GM12875 (cell line): ENCODE measurements around the gene KIF1B.
"Not testable (repeated sequence)": the region's sequence is repeated elsewhere in the genome, so short reads cannot be mapped to it uniquely, and the experiment has no call there.

Experiments
- H3K4me3 ChIP-seq: one replicate; pipeline ENCODE4 v1.5.1; 2011; ENCODE audit warnings: low read depth, low read length, control low read depth
- TF ChIP-seq, protein P1 (sequence below): IDR thresholded peaks from 2 replicates; pipeline ENCODE4 v1.5.1; 2011; ENCODE audit warnings: low read depth, mild to moderate bottlenecking, control low read depth, inconsistent platforms, low read length, moderate library complexity, borderline replicate concordance; ENCODE audit not compliant: insufficient read depth

Gene KIF1B

DNA sequence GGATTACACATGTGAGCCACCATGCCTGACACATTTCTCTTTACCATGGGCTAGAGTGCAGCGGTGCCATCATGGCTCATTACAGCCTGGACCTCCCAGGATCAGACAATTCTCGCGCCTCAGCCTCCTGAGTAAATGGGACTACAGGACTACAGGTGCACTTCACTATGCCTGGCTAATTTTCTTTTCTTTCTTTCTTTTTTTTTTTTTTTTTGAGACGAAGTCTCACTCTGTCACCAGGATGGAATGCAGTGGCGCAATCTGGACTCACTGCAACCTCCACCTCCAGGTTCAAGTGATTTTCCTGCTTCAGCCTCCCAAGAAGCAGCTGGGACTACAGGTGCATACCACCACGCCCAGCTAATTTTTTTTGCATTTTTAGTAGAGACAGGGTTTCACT lies 14.8 kb upstream of the KIF1B start:
- TF ChIP-seq, protein P1, sequence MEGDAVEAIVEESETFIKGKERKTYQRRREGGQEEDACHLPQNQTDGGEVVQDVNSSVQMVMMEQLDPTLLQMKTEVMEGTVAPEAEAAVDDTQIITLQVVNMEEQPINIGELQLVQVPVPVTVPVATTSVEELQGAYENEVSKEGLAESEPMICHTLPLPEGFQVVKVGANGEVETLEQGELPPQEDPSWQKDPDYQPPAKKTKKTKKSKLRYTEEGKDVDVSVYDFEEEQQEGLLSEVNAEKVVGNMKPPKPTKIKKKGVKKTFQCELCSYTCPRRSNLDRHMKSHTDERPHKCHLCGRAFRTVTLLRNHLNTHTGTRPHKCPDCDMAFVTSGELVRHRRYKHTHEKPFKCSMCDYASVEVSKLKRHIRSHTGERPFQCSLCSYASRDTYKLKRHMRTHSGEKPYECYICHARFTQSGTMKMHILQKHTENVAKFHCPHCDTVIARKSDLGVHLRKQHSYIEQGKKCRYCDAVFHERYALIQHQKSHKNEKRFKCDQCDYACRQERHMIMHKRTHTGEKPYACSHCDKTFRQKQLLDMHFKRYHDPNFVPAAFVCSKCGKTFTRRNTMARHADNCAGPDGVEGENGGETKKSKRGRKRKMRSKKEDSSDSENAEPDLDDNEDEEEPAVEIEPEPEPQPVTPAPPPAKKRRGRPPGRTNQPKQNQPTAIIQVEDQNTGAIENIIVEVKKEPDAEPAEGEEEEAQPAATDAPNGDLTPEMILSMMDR = no peak
- H3K4me3 ChIP-seq = no peak overlapping the region

DNA sequence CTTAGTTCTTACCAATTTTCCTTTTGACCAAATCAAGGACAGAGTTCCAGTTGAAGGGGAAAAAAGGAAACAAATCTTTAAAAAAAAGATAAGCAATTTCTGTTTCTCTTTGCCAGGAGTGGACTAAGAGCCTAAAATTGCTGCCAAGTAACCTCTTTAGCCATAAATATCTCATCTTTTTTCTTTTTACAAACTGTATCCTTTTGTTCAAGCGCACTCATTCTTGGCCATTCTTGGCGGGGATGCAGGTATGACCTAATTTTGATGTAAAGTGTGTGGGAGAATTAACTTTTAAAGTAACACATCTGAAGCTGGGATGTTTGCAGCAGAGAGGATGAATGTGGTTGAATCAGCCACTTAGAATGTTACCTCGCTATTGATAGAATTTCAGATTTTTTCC lies 13.4 kb upstream of the KIF1B start:
- TF ChIP-seq, protein P1 = no peak
- no peak overlapping the region for H3K4me3 ChIP-seq

DNA sequence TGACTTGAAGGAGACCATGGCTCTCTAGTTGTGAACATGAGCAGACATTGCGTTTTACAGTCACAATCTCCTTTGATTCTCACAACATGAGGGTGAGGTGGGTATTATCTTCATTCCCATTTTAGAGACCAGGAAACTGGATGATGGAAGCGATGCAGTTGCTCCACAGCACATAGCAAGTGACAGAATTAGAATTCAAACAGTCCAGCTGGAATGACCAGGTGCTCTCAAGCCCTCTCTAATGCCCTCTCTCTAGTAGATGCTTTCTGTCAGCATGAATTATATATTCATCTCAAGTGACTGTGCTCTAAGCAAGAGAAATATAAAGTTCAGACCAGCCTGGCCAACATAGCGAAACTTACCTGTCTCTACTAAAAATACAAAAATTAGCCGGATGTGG lies 9.8 kb upstream of the KIF1B start:
- TF ChIP-seq, protein P1 = no peak
- no peak overlapping the region for H3K4me3 ChIP-seq

DNA sequence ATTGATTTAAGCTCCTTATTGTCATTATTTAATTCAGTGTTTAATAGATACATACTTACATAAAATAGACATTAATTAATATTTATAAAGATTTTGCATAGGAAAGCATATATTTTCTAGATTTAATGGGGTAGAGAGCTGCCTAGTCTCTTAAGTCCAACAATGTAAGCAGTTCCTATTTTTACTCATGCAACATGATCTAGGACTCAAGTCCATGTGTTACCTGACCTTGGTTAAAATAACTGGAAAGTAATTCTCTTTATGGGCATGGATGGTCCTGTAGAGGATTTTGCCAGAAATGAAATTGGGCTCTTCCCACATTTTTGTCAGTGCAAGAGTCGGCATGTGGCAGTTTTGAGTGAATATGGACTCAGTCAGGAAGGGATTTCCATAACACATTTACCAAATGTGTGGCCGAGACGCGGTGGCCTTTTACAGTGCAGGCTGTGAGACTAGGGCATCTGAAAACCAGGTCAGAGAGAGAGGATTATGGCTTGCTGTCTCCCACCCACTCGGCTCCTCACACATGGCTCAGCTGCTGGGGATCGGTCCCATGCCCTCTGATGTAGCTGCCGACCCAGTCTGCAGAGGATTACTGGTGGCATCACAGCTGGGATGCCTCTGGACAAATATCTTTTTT lies 6.2 kb upstream of the KIF1B start:
- TF ChIP-seq, protein P1 = no peak
- H3K4me3 ChIP-seq = no peak overlapping the region

DNA sequence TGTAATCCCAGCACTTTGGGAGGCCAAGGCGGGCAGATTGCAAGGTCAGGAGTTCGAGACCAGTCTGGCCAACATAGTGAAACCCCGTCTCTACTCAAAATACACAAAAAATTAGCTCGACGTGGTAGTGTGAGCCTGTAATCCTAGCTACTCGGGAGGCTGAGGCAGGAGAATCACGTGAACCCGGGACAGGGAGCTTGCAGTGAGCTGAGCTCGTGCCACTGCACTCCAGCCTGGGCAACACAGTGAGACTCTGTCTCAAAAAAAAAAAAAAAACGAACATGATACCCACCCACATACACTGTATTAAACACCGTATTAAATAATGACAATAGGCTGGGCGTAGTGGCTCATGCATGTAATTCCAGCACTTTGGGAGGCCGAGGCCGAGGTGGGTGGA lies 5.2 kb upstream of the KIF1B start:
- not testable (repeated sequence) for H3K4me3 ChIP-seq

DNA sequence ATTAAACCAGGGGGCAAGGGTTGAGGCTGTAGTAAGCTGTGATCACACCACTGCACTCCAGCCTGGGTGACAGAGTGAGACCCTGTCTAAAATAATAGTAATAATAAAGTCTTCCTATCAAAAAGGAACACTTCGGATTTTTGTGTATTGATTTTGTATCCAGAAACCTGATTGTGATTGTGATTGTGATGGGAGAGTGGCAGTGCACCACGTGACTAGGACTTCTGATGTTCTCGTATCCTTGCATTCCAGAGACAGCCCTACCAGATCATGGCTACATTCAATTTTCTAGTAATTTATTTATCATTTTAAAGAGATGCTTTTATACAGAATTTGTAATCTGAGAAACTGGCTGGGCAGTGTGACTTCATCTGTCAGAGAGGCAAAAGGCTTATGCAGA lies 2.6 kb upstream of the KIF1B start:
- no peak overlapping the region for H3K4me3 ChIP-seq
- TF ChIP-seq, protein P1 = no peak

DNA sequence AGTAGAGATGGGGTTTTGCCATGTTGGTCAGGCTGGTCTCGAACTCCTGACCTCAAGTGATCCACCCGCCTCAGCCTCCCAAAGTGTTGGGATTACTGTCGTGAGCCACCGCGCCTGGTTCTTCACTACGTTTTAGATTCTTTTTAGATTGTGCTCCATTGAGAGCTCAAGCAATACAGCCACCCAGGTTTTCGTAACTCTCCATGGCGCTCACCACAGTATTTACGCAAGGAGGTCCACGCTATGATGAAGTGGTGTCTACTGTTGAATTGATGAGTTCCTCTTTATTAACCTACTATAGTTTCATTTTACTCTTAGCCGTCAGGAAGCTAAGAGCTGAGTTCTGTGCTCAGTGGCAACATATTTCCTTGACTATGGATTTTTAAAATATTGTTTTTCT lies 1.8 kb upstream of the KIF1B start:
- TF ChIP-seq, protein P1 = no peak
- no peak overlapping the region for H3K4me3 ChIP-seq

DNA sequence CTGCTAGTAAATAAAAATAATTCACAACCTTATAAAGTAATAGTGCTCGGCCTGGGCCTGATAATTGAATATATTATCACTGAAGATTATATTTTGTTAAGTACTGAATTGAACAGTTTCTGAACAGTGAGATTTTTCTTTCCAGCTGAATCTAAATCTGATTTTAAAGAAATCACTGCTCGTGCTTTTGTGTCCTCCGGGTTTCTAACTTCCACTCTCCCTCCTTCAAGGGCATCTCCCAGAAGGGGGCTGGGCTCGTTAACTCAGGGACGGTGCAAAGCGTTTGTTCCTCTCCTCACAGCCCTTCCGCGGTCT lies 823 bp upstream of the KIF1B start:
- TF ChIP-seq, protein P1 = no peak

More for the DNA sequence above, 823 bp upstream of the KIF1B start:
- peak overlapping the region; percentile 58 for H3K4me3 ChIP-seq
